Transverse colon (tissue), 4 donors: ENCODE measurements around the gene TPSG1. TPM values are rescaled to one million over a fixed set of nuclear protein-coding genes. Genes with fewer than 3 reads are reported as not detected.

Experiments
- total RNA-seq, 4 donors: library from RNA; depleted of rRNA; stranded (reverse); fragments of >200 nt; gene quantifications; one replicate each; pipeline ENCODE4 v1.1.0, GENCODE V29; 2016

TPSG1 gene
- total RNA-seq, 4 donors from 2014 or later, result 20.9 to 41.0 (median 24.0) TPM; not detected in 1

Other genes with a start within 250 kb of the TPSG1 start
- 1 to 10 TPM in 1 of 4 donors, under 1 TPM in 3; 0.37 to 1.9 (median 0.50) TPM for gene SOX8, start 243.5 kb downstream of the TPSG1 start, total RNA-seq
- not detected for gene SSTR5, start 152.5 kb downstream of the TPSG1 start, total RNA-seq
- gene C1QTNF8, start 129.0 kb downstream of the TPSG1 start, total RNA-seq, result not detected
- gene CACNA1H, start 72.2 kb downstream of the TPSG1 start, total RNA-seq, result 10 to 100 TPM; 17.0 to 63.6 (median 39.5) TPM
- 10 to 100 TPM; 12.5 to 35.2 (median 24.8) TPM for gene TPSB2, start 4.9 kb upstream of the TPSG1 start, total RNA-seq
- gene TPSAB1, start 15.4 kb upstream of the TPSG1 start, total RNA-seq, result 10 to 100 TPM in 3 of 4 donors, 1 to 10 TPM in 1; 9.4 to 33.7 (median 23.8) TPM
- 10 to 100 TPM in 1 of 4 donors, 1 to 10 TPM in 2, not detected in 1; 4.6 to 12.0 (median 7.8) TPM for gene TPSD1, start 30.8 kb upstream of the TPSG1 start, total RNA-seq
- 100 to 1,000 TPM in 1 of 4 donors, 10 to 100 TPM in 3; 55.4 to 110 (median 58.5) TPM for gene UBE2I, start 84.4 kb upstream of the TPSG1 start, total RNA-seq
- 100 to 1,000 TPM in 1 of 4 donors, 10 to 100 TPM in 1, 1 to 10 TPM in 2; 7.3 to 190 (median 11.4) TPM for gene BAIAP3, start 108.4 kb upstream of the TPSG1 start, total RNA-seq
- gene TSR3, start 126.6 kb upstream of the TPSG1 start, total RNA-seq, result 100 to 1,000 TPM in 1 of 4 donors, 10 to 100 TPM in 3; 56.4 to 135 (median 75.3) TPM
- 100 to 1,000 TPM in 1 of 4 donors, 10 to 100 TPM in 3; 53.8 to 130 (median 79.1) TPM for gene GNPTG, start 126.7 kb upstream of the TPSG1 start, total RNA-seq
- gene UNKL, start 189.4 kb upstream of the TPSG1 start, total RNA-seq, result 10 to 100 TPM; 15.2 to 86.4 (median 24.2) TPM
- gene UQCC4, start 195.5 kb upstream of the TPSG1 start, total RNA-seq, result 10 to 100 TPM in 2 of 4 donors, 1 to 10 TPM in 1, not detected in 1; 1.2 to 13.2 (median 13.2) TPM
- 1 to 10 TPM in 1 of 4 donors, not detected in 3; 1.2 TPM for gene PERCC1, start 205.8 kb upstream of the TPSG1 start, total RNA-seq
- gene CCDC154, start 219.3 kb upstream of the TPSG1 start, total RNA-seq, result under 1 TPM in 2 of 4 donors, not detected in 2; 0.16 to 0.41 TPM
- gene CLCN7, start 249.8 kb upstream of the TPSG1 start, total RNA-seq, result 100 to 1,000 TPM in 2 of 4 donors, 10 to 100 TPM in 2; 57.6 to 171 (median 95.0) TPM